ENCODE results near the gene IPPK.

DNA sequence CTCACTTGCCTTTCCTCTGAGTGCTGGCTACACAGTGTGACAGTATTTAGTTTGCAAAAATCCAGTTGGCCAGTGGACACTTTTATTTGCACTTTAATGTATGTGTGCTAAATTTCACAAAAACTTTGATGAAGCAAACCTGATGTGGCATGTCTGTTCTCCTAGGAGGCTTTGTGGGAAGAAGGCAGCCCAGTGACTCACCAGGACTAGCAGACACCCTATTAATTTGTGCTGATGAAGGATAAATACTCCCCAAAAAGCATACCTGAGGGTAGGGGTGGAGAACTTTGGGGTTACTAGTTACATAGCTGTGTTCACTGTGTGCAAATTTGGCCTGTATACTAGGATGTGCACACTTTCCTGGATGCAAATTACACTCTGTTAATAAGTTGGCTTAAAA is 39.3 kb upstream of the IPPK start:
- TF ChIP-seq EZH2 (IDR thresholded peaks at IDR 0.05; ENCODE audit: borderline replicate concordance, low read depth, low read length, severe bottlenecking), result no peak
- TF ChIP-seq, protein P1, sequence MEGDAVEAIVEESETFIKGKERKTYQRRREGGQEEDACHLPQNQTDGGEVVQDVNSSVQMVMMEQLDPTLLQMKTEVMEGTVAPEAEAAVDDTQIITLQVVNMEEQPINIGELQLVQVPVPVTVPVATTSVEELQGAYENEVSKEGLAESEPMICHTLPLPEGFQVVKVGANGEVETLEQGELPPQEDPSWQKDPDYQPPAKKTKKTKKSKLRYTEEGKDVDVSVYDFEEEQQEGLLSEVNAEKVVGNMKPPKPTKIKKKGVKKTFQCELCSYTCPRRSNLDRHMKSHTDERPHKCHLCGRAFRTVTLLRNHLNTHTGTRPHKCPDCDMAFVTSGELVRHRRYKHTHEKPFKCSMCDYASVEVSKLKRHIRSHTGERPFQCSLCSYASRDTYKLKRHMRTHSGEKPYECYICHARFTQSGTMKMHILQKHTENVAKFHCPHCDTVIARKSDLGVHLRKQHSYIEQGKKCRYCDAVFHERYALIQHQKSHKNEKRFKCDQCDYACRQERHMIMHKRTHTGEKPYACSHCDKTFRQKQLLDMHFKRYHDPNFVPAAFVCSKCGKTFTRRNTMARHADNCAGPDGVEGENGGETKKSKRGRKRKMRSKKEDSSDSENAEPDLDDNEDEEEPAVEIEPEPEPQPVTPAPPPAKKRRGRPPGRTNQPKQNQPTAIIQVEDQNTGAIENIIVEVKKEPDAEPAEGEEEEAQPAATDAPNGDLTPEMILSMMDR (IDR thresholded peaks at IDR 0.05; ENCODE audit: borderline replicate concordance, extremely low read depth, low read length, poor library complexity, severe bottlenecking), result no peak
